IPS-18c (cell line): ENCODE measurements around the gene NR1I3.
"Not testable (repeated sequence)": the region's sequence is repeated elsewhere in the genome, so short reads cannot be mapped to it uniquely, and the experiment has no call there.

Source experiments
- H3K4me3 ChIP-seq: 2 replicates; pipeline ENCODE4 v1.7.0; 2013; ENCODE audit warnings: low read depth, mild to moderate bottlenecking, low read length, moderate library complexity; ENCODE audit not compliant: insufficient read depth
- H3K9me3 ChIP-seq: one replicate; pipeline ENCODE4 v1.6.1; 2013; ENCODE audit warnings: mild to moderate bottlenecking, low read length, moderate library complexity; ENCODE audit not compliant: control insufficient read depth, insufficient read depth

Gene NR1I3

GRCh38 chr1:161257109-161257508 lies 19.1 kb upstream of the NR1I3 start:
- not testable (repeated sequence) for H3K4me3 ChIP-seq
- H3K9me3 ChIP-seq = peaks cover 11% of the 10 kb centered on the region

GRCh38 chr1:161255955-161256520 lies 18.0 kb upstream of the NR1I3 start:
- H3K4me3 ChIP-seq, H3K9me3 ChIP-seq: not testable (repeated sequence)

- not testable (repeated sequence) for H3K4me3 ChIP-seq, H3K9me3 ChIP-seq
Observed at GRCh38 chr1:161255302-161255701, 17.3 kb upstream of the NR1I3 start.

GRCh38 chr1:161251579-161251978 lies 13.6 kb upstream of the NR1I3 start:
- Histone ChIP-seq H3K4me3 (no peak overlapping the region), H3K9me3 (peaks cover 4% of the 10 kb centered on the region)

- H3K4me3 ChIP-seq = no peak overlapping the region
- H3K9me3 ChIP-seq = peaks cover 2% of the 10 kb centered on the region
Observed at GRCh38 chr1:161250829-161251228, 12.8 kb upstream of the NR1I3 start.

GRCh38 chr1:161250100-161250499 lies 12.1 kb upstream of the NR1I3 start:
- H3K4me3 ChIP-seq, H3K9me3 ChIP-seq: not testable (repeated sequence)

GRCh38 chr1:161244888-161245287 lies 6.9 kb upstream of the NR1I3 start:
- Histone ChIP-seq H3K9me3 (no peaks in the 10 kb centered on the region), H3K4me3 (no peak overlapping the region)

- H3K9me3 ChIP-seq = peaks cover 2% of the 10 kb centered on the region
- H3K4me3 ChIP-seq = no peak overlapping the region
Observed at GRCh38 chr1:161242313-161242712, 4.3 kb upstream of the NR1I3 start.

- no peak overlapping the region for H3K4me3 ChIP-seq
- H3K9me3 ChIP-seq = peaks cover 2% of the 10 kb centered on the region
Observed at GRCh38 chr1:161241682-161242081, 3.7 kb upstream of the NR1I3 start.

GRCh38 chr1:161235957-161236775 lies 1.8 kb downstream of the NR1I3 start:
- Histone ChIP-seq H3K9me3 (peaks cover 2% of the 10 kb centered on the region), H3K4me3 (no peak overlapping the region)

GRCh38 chr1:161233102-161233501 lies 4.9 kb downstream of the NR1I3 start:
- no peak overlapping the region for H3K4me3 ChIP-seq
- no peaks in the 10 kb centered on the region for H3K9me3 ChIP-seq

- no peak overlapping the region for H3K4me3 ChIP-seq
- no peaks in the 10 kb centered on the region for H3K9me3 ChIP-seq
Observed at GRCh38 chr1:161230762-161231161, 7.2 kb downstream of the NR1I3 start.

GRCh38 chr1:161229896-161230295 lies 8.1 kb downstream of the NR1I3 start:
- H3K4me3 ChIP-seq = no peak overlapping the region
- H3K9me3 ChIP-seq = no peaks in the 10 kb centered on the region

- H3K4me3 ChIP-seq = no peak overlapping the region
- no peaks in the 10 kb centered on the region for H3K9me3 ChIP-seq
Observed at GRCh38 chr1:161228032-161228431, 10.0 kb downstream of the NR1I3 start.

GRCh38 chr1:161227196-161227871 lies 10.7 kb downstream of the NR1I3 start:
- Histone ChIP-seq H3K9me3 (no peaks in the 10 kb centered on the region), H3K4me3 (no peak overlapping the region; the same call in 1 of the 2 replicates)

- H3K4me3 ChIP-seq = peak overlapping the region; percentile 83; the same call in 1 of the 2 replicates
- no peaks in the 10 kb centered on the region for H3K9me3 ChIP-seq
Observed at GRCh38 chr1:161226759-161227158, 11.2 kb downstream of the NR1I3 start.

- Histone ChIP-seq H3K4me3 (peak overlapping the region; percentile 83), H3K9me3 (no peaks in the 10 kb centered on the region)
Observed at GRCh38 chr1:161226320-161226711, 11.7 kb downstream of the NR1I3 start.
